GM21367 (cell line): ENCODE data around the gene FGF1.
A peak's percentile ranks its signal among the peaks of the same experiment; 100 is the strongest.
"Not testable (repeated sequence)": the region's sequence is repeated elsewhere in the genome, so short reads cannot be mapped to it uniquely, and the experiment has no call there.

Experiments
- ATAC-seq: cut with Tn5 transposase; IDR thresholded peaks from one replicate; pipeline ENCODE4 v1.9.1; 2021; ENCODE audit not compliant: unreplicated experiment

Gene FGF1

GRCh38 chr5:142671266-142671665, 14.6 kb downstream of the FGF1 start:
- ATAC-seq, result no peak

DNA sequence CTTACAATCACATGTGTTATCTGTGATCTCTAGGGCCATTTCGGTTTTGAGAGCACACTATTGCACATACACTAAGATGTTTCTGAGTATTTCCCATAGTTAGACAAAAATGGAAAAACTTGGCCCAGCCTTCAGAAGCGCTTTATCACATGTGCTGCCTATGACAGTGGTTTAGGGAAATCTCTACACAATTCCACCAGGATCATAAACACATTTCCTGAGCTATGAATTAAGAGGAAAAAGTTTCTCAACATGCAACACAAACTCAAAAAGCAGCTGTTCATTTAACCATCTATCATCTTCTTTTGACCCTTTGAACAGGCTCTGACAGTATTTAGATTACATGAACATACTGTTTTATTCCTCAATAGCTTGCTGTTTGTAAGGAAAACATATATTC, 15.1 kb downstream of the FGF1 start:
- ATAC-seq, result no peak

- ATAC-seq, result no peak
Measured at GRCh38 chr5:142669477-142669876, 16.4 kb downstream of the FGF1 start.

- no peak for ATAC-seq
Measured at GRCh38 chr5:142668336-142668735, 17.6 kb downstream of the FGF1 start.

GRCh38 chr5:142667831-142668230, 18.1 kb downstream of the FGF1 start:
- no peak for ATAC-seq

GRCh38 chr5:142664636-142665035, 21.3 kb downstream of the FGF1 start:
- no peak for ATAC-seq

GRCh38 chr5:142664067-142664466, 21.8 kb downstream of the FGF1 start:
- ATAC-seq, result no peak

DNA sequence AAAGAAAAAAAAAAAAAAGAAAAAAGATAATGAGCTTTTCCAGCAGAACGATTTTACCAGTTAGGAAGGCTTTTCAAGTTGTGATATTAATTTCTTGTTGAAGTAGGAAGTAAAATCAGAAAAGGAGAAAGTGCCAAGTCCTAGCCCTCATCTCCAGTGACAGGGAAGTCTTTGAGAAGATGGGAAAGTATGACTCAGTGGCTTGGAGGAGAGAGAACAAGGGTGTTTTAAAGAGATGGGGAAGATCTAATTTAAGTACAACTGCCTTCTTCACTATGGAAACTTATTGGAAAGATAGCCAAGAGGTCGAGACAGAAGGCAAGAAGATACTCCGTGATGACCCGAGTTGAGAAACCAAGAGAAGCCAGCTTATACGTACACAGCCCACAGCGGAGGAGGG, 22.6 kb downstream of the FGF1 start:
- ATAC-seq, result no peak

GRCh38 chr5:142661957-142662356, 23.9 kb downstream of the FGF1 start:
- no peak for ATAC-seq

DNA sequence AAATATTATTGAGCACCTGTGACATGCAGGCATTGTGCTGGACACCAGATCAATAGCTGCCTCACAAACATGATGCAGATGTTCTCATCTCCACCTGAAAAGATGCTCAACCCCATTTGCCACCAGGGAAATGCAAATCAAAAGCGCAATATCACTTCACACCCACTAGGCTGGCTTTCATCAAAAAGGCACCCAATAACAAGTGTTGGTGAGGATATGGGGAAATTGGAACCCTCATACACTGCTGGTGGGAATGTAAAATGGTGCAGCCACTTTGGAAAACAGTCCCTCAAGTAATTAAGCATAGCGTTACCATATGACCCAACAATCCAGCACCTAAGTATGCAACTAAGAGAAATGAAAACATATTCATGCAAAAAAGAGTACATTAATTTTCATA, 24.7 kb downstream of the FGF1 start:
- no peak for ATAC-seq

DNA sequence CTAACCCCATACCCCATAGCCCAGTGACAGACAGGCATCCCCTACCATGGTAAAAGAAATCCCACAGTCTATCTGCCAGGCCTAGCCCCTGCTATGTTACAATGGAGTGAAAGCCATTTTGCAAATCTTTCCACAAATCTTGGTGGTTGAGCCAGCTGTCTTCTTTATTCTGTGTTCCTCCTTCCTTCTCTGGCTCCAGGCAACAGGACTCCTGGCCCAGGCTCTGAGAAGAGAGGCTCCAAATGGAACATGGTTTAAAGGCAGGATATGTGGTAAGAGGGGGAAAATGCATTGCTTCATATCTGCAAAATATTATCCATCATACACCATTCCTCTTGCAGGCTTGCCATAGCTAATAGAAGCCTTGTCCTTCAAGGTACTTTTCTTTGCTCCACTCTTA, 25.2 kb downstream of the FGF1 start:
- no peak for ATAC-seq

DNA sequence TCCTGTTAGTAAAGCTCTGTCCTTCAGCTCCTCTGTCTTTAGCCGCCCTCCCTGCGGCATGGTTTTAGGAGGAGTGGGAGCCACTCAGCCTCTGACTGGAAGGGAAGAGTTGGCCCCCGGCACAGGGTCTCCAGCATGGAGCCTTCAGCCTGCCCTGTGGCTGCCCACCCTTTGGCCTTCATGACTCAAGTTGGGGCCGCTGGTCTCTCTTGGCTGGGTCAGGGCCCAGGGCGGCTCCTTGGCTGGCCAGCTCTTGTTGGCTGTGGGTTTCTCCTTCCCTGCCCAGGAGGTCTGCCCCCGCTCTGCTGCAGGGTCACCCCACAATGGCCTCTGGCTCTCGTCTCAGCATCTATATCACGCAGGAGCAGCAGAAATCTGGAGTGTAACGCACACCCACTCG, 25.7 kb downstream of the FGF1 start:
- no peak for ATAC-seq

DNA sequence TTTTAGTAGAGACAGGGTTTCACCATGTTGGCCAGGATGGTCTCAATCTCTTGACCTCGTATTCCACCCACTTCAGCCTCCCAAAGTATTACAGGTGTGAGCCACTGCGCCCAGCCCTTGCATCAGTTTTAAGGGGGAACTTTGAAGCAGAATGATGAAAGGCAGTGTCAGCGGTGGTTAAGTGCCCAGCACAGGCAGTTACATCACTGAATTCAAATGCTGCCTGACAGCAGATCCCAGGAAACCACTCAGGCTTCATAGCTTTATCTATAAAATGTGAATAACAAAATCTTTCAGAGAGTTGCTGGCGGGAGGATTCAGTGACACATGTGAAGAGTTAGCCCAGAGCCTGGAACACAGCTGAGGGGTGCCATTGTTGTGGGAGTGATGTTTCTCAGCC, 26.5 kb downstream of the FGF1 start:
- no peak for ATAC-seq

DNA sequence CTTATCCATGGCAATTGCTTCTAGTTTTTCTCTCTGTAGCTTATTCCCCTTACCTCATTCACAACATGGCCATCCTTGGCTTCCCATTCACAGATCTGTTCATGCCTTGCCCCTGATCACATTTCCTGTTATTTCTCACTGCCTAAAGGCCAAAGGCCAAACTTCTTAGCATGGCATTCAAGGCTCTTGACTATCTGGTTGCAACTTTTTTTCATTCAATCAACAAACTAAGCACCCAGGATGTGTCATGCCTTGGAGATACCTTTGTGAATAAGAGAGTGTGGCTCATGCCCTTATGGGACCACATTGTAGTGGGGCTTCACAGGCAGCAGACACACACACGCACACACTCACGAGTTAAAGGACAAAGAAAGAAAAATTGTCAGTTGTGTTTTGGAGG, 27.6 kb downstream of the FGF1 start:
- no peak for ATAC-seq

- no peak for ATAC-seq
Measured at GRCh38 chr5:142657446-142657845, 28.4 kb downstream of the FGF1 start.

GRCh38 chr5:142655339-142656267, 30.3 kb downstream of the FGF1 start:
- peak; percentile 83 for ATAC-seq

DNA sequence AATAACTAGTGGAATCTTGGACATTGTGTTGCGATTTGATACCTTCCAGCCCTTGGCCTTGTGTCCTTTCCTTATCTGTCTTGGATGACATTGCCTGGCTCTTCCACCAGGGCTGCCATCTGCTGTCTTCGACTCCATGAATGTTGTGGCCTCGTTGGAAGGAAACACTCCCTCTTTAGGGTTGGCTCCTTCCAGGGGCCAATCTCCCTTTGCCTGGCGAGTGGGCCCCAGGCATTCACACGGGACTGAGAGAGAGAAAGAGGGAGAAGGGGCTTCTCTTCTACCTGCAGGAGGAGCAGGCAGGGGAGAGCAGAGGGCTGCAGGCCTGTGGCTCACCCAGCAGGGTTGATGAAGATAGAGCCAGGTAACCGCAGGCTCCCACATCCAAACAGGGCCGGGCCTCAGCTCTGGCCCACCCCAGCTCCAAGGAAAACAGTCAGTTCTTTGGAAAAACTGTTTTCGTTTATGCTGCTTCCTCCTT, 31.3 kb downstream of the FGF1 start:
- ATAC-seq, result no peak

- no peak for ATAC-seq
Measured at GRCh38 chr5:142653321-142653720, 32.6 kb downstream of the FGF1 start.

- no peak for ATAC-seq
Measured at GRCh38 chr5:142652563-142652962, 33.3 kb downstream of the FGF1 start.

GRCh38 chr5:142650881-142651280, 35.0 kb downstream of the FGF1 start:
- no peak for ATAC-seq

- ATAC-seq, result no peak
Measured at GRCh38 chr5:142650060-142650459, 35.8 kb downstream of the FGF1 start.

DNA sequence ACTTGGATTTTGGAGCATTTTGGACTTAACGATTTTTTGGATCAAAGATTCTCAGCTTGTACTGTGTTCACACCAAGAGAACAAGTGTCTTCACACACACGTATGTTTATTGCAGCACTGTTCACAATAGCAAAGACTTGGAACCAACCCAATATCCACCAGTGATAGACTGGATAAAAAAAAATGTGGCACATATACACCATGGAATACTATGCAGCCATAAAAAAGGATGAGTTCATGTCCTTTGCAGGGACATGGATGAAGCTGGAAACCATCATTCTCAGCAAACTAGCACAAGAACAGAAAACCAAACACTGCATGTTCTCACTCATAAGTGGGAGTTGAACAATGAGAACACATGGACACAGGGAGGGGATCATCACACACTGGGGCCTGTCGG, 37.8 kb downstream of the FGF1 start:
- ATAC-seq, result not testable (repeated sequence)

- no peak for ATAC-seq
Measured at GRCh38 chr5:142645456-142645855, 40.4 kb downstream of the FGF1 start.
